ENCODE data around the gene RBM26.

GRCh38 chr13:79282976-79283375 is 123.1 kb downstream of the RBM26 start:
- no peak for TF ChIP-seq CTCF (IDR thresholded peaks at IDR 0.05; ENCODE audit: insufficient read depth, low read depth, low read length)
- TF ChIP-seq EZH2 (IDR thresholded peaks at IDR 0.05; ENCODE audit: insufficient read depth, low read length): no peak

Measured in astrocyte (in vitro differentiated cells and primary cell).